ENCODE data around the gene ZGLP1. TPM values are rescaled to one million over a fixed set of nuclear protein-coding genes. Genes with fewer than 3 reads are reported as not detected.

ZGLP1 gene
- total and polyA plus RNA-seq, 8 donors, result 2.8 to 11.9 (median 6.9) TPM

DNA sequence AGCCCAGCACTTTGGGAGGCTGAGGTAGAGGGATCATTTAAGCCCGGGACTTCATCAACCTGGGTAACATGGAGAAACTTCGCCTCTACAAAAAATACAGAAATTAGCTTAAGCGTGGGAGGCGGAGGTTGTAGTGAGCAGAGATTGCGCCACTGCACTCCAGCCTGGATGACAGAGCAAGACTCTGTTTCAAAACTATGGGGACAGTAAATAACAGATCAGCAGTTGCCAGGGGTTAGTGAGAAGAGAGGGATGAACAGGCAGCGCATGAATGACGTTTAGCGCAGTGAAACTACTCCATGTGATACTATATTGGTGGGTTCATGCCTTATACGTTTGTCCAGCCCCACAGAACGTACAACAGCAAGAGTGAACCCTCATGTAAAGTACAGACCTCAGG lies 36.9 kb upstream of the ZGLP1 start:
- Histone ChIP-seq H3K4me1 (peaks cover 0 to 24% of the 10 kb centered on the region in 2 donors), H3K9me3 (no peaks in the 10 kb centered on the region), H3K27ac (peak overlapping the region; percentile 57 to 94), H3K4me3 (no peak overlapping the region), H3K27me3 (no peaks in the 10 kb centered on the region), H3K36me3 (peaks cover 0 to 25% of the 10 kb centered on the region in 2 donors)
- intact Hi-C loops (cut with DNase I), result no loop called here
- DNase-seq, result peak in 1 of 4 donors; percentile 69
- peak; percentile 94 for ATAC-seq
- TF ChIP-seq, protein P1, sequence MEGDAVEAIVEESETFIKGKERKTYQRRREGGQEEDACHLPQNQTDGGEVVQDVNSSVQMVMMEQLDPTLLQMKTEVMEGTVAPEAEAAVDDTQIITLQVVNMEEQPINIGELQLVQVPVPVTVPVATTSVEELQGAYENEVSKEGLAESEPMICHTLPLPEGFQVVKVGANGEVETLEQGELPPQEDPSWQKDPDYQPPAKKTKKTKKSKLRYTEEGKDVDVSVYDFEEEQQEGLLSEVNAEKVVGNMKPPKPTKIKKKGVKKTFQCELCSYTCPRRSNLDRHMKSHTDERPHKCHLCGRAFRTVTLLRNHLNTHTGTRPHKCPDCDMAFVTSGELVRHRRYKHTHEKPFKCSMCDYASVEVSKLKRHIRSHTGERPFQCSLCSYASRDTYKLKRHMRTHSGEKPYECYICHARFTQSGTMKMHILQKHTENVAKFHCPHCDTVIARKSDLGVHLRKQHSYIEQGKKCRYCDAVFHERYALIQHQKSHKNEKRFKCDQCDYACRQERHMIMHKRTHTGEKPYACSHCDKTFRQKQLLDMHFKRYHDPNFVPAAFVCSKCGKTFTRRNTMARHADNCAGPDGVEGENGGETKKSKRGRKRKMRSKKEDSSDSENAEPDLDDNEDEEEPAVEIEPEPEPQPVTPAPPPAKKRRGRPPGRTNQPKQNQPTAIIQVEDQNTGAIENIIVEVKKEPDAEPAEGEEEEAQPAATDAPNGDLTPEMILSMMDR (IDR thresholded peaks at IDR 0.05), result no peak

DNA sequence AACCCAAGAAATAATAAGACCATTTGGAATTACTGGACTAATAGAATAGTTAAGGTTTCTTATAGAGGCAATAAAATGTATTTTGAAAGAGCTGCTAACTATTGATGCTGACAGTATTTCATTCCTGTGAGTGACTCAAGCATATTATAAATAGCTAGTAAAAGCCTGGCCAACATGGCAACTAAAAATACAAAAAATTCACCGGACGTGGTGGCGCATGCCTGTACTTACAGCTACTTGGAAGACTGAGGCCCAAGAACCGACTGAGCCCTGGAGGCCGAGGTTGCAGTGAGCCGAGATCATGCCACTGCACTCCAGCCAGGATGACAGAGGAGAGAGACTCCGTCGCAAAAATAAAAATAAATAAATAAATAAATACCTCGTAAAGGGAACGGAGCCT lies 35.2 kb upstream of the ZGLP1 start:
- no peaks in the 10 kb centered on the region for H3K9me3 ChIP-seq
- no peak for ATAC-seq
- TF ChIP-seq, protein P1 (IDR thresholded peaks at IDR 0.05), result no peak
- no peak overlapping the region for H3K27ac ChIP-seq
- no peak overlapping the region for H3K4me3 ChIP-seq
- H3K4me1 ChIP-seq, result peaks cover 0 to 28% of the 10 kb centered on the region in 2 donors
- DNase-seq, result no peak
- peaks cover 0 to 8% of the 10 kb centered on the region in 2 donors for H3K36me3 ChIP-seq
- H3K27me3 ChIP-seq, result no peaks in the 10 kb centered on the region
- intact Hi-C loops (cut with DNase I), result no loop called here

DNA sequence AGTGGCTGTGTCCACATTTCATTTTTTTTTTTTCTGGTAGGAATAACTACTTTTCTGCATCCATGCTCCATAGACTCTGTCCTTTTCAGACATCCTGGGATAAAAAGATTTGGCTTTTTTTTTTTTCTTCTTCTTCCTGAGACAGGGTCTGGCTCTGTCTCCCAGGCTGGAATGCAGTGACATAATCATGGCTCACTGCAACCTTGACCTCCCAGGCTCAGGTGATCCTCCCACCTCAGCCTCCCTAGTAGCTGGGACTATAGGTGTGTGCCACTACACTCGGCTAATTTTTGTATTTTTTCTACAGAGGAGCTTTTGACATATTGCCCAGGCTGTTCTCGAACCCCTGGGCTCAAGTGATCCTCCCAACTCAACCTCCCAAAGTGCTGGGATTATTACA lies 33.9 kb upstream of the ZGLP1 start:
- no peak overlapping the region for H3K27ac ChIP-seq
- no peak for DNase-seq
- no peaks in the 10 kb centered on the region for H3K9me3 ChIP-seq
- no peaks in the 10 kb centered on the region for H3K36me3 ChIP-seq
- no peak for ATAC-seq
- TF ChIP-seq, protein P1 (IDR thresholded peaks at IDR 0.05), result no peak
- intact Hi-C loops (cut with DNase I), result no loop called here
- no peaks in the 10 kb centered on the region for H3K27me3 ChIP-seq
- H3K4me1 ChIP-seq, result peaks cover 0 to 41% of the 10 kb centered on the region in 2 donors
- H3K4me3 ChIP-seq, result no peak overlapping the region

DNA sequence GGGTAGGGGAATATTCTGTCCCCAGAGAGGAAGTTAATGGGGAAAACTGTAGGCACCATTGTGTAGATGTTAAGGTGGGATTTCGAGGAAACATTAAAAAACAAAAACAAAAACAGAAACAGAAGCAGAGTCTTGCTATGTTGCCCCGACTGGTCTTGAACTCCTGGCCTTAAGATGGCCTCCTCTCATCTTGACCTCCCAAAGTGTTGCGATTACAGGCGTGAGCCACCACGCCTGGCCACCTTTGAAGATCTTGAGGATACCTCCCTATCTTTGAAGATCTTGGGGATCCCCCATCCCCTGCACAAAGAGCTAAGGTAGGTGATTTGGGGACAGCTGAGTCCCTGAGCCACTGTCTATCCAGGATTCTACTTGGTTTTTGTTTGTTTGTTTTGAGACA lies 30.4 kb upstream of the ZGLP1 start:
- DNase-seq, result no peak
- ATAC-seq, result no peak
- Histone ChIP-seq H3K4me3 (no peak overlapping the region), H3K36me3 (peaks cover 0 to 9% of the 10 kb centered on the region in 2 donors), H3K27ac (peak overlapping the region in 1 of 2 donors; percentile 81), H3K27me3 (no peaks in the 10 kb centered on the region), H3K4me1 (peaks cover 0 to 45% of the 10 kb centered on the region in 2 donors), H3K9me3 (no peaks in the 10 kb centered on the region)
- TF ChIP-seq, protein P1 (IDR thresholded peaks at IDR 0.05), result no peak
- intact Hi-C loops (cut with DNase I), result no loop called here

DNA sequence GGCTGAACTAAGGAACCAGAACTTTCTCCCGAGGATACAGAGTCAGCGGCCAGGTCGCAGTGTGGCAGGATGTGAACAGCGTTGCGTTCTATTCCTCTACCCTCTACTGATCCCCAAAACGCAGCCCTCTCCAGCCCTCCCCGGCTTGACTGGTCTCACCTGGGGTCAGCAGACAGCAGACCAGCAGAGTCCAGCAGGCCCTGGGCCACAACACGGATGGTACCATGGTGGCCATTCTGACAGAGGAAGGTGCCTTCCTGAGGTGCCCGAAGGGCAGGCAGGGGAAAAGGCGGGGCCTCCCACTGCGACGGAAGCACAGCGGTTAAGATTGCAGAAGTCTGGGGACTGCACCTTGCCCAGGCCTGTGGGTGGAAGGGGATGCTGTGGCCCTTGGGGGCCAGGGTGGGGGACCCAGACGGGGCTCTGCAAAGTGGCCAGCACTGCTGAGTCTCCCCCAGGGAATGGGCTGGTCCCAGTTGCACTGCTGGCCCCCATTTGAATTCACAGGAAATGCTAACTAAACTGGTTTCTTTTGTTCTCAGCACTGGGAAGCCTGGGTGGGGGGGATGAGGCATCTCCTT lies 29.9 kb upstream of the ZGLP1 start, which contains the start of gene ICAM3:
TSS of gene ICAM3 (minus strand) at position 245 of the 581 bp plus-strand sequence. CDS start at position 235, 10 bp downstream.
- H3K27me3 ChIP-seq, result no peaks in the 10 kb centered on the region
- H3K36me3 ChIP-seq, result peaks cover 0 to 9% of the 10 kb centered on the region in 2 donors
- DNase-seq, result peak in 2 of 4 donors; percentile 70 to 94
- TF ChIP-seq, protein P1 (IDR thresholded peaks at IDR 0.05), result no peak
- peak within 1 kb of the TSS in 1 of 2 donors; percentile 41 for H3K4me3 ChIP-seq
- H3K9me3 ChIP-seq, result no peaks in the 10 kb centered on the region
- H3K27ac ChIP-seq, result peak within 1 kb of the TSS in 1 of 2 donors; percentile 81
- H3K4me1 ChIP-seq, result peaks cover 0 to 48% of the 10 kb centered on the region in 2 donors
- intact Hi-C loops (cut with DNase I), result no loop called here
- ATAC-seq, result no peak
